Measurements from ENCODE around the gene GRIN1.

The GRIN1 gene

DNA sequence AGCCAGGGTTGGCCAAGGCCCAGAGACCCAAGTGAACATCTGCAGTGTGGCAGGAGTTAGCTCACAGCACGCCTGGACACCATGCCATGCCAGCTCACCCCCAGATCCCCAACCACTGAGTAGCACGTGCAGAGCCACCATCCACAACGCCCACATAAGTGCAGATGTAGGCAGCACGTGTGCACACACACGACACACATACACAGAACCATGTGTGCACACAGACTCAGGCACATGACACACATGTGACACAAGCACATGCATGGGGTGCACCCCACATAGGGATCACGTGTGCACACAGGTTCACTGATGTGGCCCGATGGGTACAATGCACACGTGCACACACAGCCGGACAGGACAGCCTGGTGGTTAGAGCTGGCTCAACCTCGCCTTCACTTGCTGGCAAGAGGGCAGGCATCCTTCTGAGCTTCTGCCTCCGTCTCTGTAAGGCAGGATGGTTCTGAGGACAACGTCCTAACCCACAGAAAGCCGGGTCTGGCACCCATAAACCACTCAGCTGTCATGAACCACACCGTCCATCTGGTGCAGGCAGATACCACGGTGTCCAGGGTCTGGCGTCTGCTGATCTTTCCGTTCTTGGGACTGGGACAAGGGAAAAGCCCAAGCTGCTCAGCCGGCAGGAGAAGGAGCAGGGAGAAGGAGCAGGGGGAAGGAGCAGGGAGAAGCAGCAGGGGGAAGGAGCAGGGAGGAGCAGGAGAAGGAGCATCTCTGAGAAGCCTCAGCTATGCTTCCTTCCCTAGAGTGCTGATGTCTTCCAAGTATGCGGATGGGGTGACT, 18.9 kb downstream of the GRIN1 start:
- TF ChIP-seq POLR2A (IDR thresholded peaks at IDR 0.05; ENCODE audit: extremely low read depth, insufficient read length) = no peak
- TF ChIP-seq, protein P1, sequence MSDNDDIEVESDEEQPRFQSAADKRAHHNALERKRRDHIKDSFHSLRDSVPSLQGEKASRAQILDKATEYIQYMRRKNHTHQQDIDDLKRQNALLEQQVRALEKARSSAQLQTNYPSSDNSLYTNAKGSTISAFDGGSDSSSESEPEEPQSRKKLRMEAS (IDR thresholded peaks at IDR 0.05; ENCODE audit: low read depth, low read length) = no peak
- TF ChIP-seq, protein P2, sequence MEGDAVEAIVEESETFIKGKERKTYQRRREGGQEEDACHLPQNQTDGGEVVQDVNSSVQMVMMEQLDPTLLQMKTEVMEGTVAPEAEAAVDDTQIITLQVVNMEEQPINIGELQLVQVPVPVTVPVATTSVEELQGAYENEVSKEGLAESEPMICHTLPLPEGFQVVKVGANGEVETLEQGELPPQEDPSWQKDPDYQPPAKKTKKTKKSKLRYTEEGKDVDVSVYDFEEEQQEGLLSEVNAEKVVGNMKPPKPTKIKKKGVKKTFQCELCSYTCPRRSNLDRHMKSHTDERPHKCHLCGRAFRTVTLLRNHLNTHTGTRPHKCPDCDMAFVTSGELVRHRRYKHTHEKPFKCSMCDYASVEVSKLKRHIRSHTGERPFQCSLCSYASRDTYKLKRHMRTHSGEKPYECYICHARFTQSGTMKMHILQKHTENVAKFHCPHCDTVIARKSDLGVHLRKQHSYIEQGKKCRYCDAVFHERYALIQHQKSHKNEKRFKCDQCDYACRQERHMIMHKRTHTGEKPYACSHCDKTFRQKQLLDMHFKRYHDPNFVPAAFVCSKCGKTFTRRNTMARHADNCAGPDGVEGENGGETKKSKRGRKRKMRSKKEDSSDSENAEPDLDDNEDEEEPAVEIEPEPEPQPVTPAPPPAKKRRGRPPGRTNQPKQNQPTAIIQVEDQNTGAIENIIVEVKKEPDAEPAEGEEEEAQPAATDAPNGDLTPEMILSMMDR (IDR thresholded peaks at IDR 0.05; ENCODE audit: low read depth, low read length) = no peak
- no peak for TF ChIP-seq MYC (IDR thresholded peaks at IDR 0.05; ENCODE audit: low read depth, low read length)
- DNase-seq (ENCODE audit: low read depth) = no peak
- H3K4me3 ChIP-seq (ENCODE audit: low read depth, low read length) = no peak overlapping the region

DNA sequence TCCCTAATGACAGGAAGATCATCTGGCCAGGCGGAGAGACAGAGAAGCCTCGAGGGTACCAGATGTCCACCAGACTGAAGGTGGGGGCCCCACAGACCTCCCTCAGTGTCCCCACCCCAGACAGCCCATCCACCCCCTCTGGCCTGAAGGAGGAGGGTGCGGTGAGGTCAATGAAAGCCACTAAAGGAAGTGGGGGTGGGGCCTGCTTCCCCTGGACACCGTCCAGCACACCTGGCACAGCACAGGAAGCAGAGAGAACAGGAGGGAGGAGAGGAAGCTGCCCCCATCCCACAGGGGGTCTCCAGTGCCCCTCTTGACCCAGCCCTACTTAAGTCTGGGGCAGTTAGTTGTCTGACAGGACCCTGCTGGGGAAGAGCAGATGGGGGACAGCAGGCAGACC, 19.7 kb downstream of the GRIN1 start:
- no peak overlapping the region for H3K4me3 ChIP-seq (ENCODE audit: low read depth, low read length)
- TF ChIP-seq POLR2A (IDR thresholded peaks at IDR 0.05; ENCODE audit: extremely low read depth, insufficient read length) (no peak), MYC (IDR thresholded peaks at IDR 0.05; ENCODE audit: low read depth, low read length) (no peak)
- TF ChIP-seq, protein P2 (IDR thresholded peaks at IDR 0.05; ENCODE audit: low read depth, low read length) = no peak
- TF ChIP-seq, protein P1 (IDR thresholded peaks at IDR 0.05; ENCODE audit: low read depth, low read length) = no peak
- no peak for DNase-seq (ENCODE audit: low read depth)

DNA sequence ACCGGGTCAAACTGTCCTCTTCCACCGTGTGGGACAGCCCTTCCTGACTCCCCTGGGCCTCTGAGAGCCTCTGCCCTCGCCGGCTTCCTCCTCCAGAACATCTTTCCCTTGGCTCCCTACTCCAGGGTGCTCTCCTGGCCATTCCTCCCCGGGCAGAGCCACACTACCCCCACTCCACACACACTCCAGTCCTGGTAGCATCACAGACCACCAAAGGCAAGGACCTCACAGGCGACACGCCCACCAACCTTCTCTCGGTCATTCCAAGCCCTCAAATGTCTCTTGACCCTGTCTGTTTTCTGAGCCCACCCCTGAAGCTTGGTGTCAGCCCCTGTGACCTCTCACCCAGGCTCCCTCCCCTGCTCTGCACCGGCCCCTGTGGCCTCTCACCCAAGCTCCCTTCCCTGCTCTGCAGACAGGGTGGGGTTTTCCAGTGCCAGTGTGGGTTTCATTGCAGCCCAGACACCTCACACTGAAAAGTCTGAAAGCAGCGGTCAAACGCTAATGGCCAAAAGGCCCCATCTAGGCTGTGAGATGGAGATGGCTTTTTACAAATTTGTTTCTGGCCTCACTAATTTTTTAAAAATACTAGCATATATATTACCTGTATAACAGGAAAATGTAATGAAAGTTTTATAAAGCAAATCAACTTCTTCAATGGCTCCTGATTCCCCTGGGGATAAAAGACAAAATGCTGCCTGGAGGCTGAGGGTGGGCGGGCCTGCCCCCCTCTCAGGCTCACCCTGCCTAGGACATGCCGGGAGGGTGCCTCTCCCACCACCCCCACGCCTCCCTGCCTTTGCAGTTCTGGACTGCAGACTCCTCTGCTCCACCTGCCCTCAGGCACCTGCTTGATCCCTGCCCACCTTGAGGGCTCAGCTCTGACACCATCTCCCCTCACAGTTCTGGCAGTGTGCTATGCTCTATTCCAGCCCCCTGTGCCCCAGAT, 20.4 kb downstream of the GRIN1 start:
- TF ChIP-seq POLR2A (IDR thresholded peaks at IDR 0.05; ENCODE audit: extremely low read depth, insufficient read length) (no peak), MYC (IDR thresholded peaks at IDR 0.05; ENCODE audit: low read depth, low read length) (no peak)
- TF ChIP-seq, protein P2 (IDR thresholded peaks at IDR 0.05; ENCODE audit: low read depth, low read length) = no peak
- no peak for DNase-seq (ENCODE audit: low read depth)
- H3K4me3 ChIP-seq (ENCODE audit: low read depth, low read length) = no peak overlapping the region

DNA sequence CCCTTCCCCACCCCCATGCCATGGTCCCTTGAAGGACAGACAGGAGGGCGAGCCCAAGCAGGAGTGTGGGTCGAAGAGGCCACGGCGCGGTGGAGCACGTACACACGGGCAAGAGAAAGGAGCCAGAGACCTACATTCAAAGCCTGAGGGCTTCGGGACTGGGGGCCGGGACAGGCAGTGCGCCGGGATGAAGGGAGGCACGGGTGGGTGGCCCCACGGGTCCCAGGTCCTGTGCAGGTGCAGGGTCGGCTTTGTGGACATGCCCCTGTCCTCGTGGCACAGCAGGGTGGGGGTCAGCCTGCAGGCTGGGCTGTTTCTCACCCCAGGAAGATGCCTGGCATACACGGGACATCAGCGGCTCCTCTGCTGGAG, 21.1 kb downstream of the GRIN1 start:
- DNase-seq (ENCODE audit: low read depth) = no peak

DNA sequence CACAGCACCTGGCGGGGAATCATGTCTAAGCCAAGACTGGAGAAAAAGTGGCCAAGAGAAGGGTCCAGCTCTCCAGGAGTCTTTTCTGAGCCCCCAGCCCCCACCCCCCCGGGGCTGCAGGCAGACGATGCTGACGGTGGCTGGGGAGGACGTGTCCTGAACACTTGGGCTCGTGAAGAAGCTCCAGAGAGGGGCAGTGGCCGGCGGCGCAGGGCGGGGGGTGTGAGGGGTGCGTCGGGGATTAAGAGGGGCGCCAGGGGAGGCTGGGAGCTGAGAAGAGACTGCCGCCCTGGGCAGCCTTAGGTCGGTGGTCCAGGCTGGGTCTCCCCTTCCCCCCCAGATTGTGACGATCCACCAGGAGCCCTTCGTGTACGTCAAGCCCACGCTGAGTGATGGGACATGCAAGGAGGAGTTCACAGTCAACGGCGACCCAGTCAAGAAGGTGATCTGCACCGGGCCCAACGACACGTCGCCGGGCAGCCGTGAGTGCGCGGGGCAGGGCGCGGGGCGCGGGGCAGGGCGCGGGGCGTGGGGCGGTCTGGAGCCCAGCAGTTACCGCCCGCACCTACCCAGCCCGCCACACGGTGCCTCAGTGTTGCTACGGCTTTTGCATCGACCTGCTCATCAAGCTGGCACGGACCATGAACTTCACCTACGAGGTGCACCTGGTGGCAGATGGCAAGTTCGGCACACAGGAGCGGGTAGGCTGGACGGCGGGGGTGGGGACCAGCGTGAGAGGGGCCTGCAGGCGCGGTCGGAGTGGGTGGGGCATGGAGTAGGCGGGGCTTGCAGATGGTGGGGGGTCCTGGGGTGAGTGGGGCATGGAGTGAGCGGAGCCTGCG, 22.0 kb downstream of the GRIN1 start:
- H3K4me3 ChIP-seq (ENCODE audit: low read depth, low read length) = no peak overlapping the region
- DNase-seq (ENCODE audit: low read depth) = no peak
- TF ChIP-seq MYC (IDR thresholded peaks at IDR 0.05; ENCODE audit: low read depth, low read length) (no peak), POLR2A (IDR thresholded peaks at IDR 0.05; ENCODE audit: extremely low read depth, insufficient read length) (no peak)
- TF ChIP-seq, protein P2 (IDR thresholded peaks at IDR 0.05; ENCODE audit: low read depth, low read length) = no peak
- TF ChIP-seq, protein P1 (IDR thresholded peaks at IDR 0.05; ENCODE audit: low read depth, low read length) = no peak

More for the DNA sequence above, 21.1 kb downstream of the GRIN1 start:
- TF ChIP-seq, protein P1 (IDR thresholded peaks at IDR 0.05; ENCODE audit: low read depth, low read length) = no peak
- TF ChIP-seq, protein P2 (IDR thresholded peaks at IDR 0.05; ENCODE audit: low read depth, low read length) = no peak
- TF ChIP-seq POLR2A (IDR thresholded peaks at IDR 0.05; ENCODE audit: extremely low read depth, insufficient read length) = no peak
- no peak overlapping the region for H3K4me3 ChIP-seq (ENCODE audit: low read depth, low read length)

All from NB4 (cell line).